Subcutaneous abdominal adipose tissue (tissue), 5 donors: ENCODE results near the gene N4BP2.

ENCODE experiments used
- H3K27ac ChIP-seq: one replicate; pipeline ENCODE4 v1.7.0; 2013; ENCODE audit warnings: low read depth, mild to moderate bottlenecking, inconsistent platforms, low read length, moderate library complexity
- H3K27me3 ChIP-seq, 5 donors: one replicate each; pipeline ENCODE4 v1.7.0; 2013; ENCODE audit warnings: low read length in 5 of 5, inconsistent platforms in 1 of 5; ENCODE audit not compliant: control insufficient read depth in 5 of 5, insufficient read depth in 4 of 5
- H3K36me3 ChIP-seq, 5 donors: one replicate each; pipeline ENCODE4 v1.7.0; 2013; ENCODE audit warnings: low read length in 5 of 5; ENCODE audit not compliant: control insufficient read depth in 5 of 5, insufficient read depth in 5 of 5
- H3K4me1 ChIP-seq, 5 donors: one replicate each; pipeline ENCODE4 v1.7.0; 2013; ENCODE audit warnings: low read length in 5 of 5, mild to moderate bottlenecking in 3 of 5, moderate library complexity in 1 of 5; ENCODE audit not compliant: control insufficient read depth in 5 of 5, insufficient read depth in 5 of 5
- H3K4me3 ChIP-seq, 5 donors: one replicate each; pipeline ENCODE4 v1.7.0; 2013; ENCODE audit warnings: low read length in 5 of 5, low read depth in 1 of 5
- H3K9ac ChIP-seq, 5 donors: one replicate each; pipeline ENCODE4 v1.7.0; 2013; ENCODE audit warnings: low read length in 5 of 5, mild to moderate bottlenecking in 4 of 5, moderate library complexity in 3 of 5
- H3K9me3 ChIP-seq, 5 donors: one replicate each; pipeline ENCODE4 v1.7.0; 2013; ENCODE audit warnings: low read length in 5 of 5; ENCODE audit not compliant: control insufficient read depth in 5 of 5
- donor health status: healthy.
- donor health status: healthy.
- donor health status: healthy.
- donor health status: healthy.
- donor health status: healthy.

Gene N4BP2

DNA sequence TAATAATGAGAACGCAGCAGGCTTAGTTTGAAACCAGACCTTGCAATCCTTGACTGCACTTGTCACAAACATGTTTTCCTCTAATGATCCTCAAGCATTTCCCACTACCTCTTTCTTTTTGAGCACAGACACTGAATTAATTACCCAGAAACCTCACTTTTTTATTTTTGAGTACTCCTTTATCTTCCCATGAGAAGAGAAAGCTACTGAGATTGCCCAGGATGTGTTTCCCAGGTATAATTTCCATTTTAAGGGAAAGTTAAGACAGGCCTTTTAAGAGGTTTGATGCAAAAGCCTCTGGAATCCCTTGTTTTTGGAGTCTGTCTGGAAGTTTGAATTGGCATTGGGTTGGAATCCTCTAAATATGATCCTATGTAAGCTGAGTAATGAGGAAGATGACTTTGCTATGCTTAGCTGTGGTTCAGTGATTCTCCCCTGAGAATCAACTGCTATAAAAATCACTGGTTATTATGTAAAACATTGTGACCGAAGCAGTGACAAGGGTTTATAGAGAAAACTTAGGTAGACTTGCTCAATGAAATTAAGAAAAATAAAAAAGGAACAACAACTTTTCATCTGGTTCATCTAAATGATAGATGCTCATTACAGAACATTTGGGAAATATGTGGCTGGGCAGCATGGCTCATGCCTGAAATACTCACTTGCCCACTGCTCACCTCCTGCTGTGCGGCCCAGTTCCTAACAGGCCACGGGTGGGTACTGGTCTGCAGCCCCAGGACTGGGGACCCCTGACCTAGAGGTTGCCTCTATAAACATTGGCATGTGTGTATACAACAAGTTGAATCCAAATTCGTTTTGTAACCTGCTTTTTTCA, 129.4 kb downstream of the N4BP2 start:
- H3K9me3 ChIP-seq, result no peaks in the 10 kb centered on the region
- H3K4me1 ChIP-seq, result peaks cover 0 to 4% (median 0%) of the 10 kb centered on the region in 5 donors
- no peak overlapping the region for H3K9ac ChIP-seq
- H3K27me3 ChIP-seq, result no peaks in the 10 kb centered on the region
- H3K4me3 ChIP-seq, result no peak overlapping the region
- H3K27ac ChIP-seq, result no peak overlapping the region
- no peaks in the 10 kb centered on the region for H3K36me3 ChIP-seq

DNA sequence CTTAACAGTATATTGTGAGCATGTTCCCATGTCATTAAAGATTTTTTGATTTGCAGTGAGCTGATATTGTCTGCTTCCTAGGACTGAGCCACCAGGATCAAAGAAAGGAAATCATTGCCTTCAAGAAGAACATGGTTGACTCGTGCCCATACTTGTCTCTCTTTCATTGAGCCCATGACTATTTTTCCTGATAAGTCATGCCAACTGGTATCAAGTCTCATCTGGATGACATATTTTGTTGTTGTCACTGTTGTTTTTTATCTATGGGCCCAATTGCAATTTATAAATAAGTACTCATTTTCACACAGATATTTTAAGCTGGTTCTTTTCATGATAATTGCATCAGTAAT, 130.0 kb downstream of the N4BP2 start:
- H3K27ac ChIP-seq, result no peak overlapping the region
- H3K36me3 ChIP-seq, result no peaks in the 10 kb centered on the region
- H3K4me3 ChIP-seq, result no peak overlapping the region
- H3K9ac ChIP-seq, result no peak overlapping the region
- H3K27me3 ChIP-seq, result no peaks in the 10 kb centered on the region
- peaks cover 0 to 6% (median 0%) of the 10 kb centered on the region in 5 donors for H3K4me1 ChIP-seq
- no peaks in the 10 kb centered on the region for H3K9me3 ChIP-seq

DNA sequence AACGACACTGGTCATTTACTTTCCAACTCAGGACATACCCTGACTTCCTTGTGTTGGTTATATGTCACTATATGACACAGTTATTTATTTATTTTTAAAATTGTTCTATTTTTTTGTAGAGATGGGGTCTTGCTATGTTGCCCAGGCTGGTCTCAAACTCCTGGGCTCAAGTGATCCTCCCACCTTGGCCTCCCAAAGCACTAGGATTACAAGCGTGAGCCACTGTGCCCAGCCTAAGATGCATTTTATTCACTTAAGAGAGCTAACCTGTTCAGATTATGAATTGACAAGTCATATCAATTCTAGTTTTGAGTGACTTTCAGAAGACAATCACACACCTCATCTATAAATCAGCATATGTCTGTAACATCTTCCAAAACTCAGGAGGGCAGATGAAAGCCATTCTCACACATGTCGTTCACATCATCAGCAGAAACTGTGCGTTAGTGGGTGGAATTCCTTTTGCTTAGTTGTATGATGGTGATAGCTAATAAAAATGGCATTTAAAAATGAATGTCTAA, 130.8 kb downstream of the N4BP2 start:
- Histone ChIP-seq H3K4me3 (no peak overlapping the region), H3K9ac (no peak overlapping the region), H3K9me3 (no peaks in the 10 kb centered on the region), H3K27ac (no peak overlapping the region), H3K4me1 (peaks cover 0 to 6% (median 0%) of the 10 kb centered on the region in 5 donors), H3K36me3 (no peaks in the 10 kb centered on the region), H3K27me3 (no peaks in the 10 kb centered on the region)

- no peaks in the 10 kb centered on the region for H3K27me3 ChIP-seq
- H3K9ac ChIP-seq, result no peak overlapping the region
- no peak overlapping the region for H3K27ac ChIP-seq
- H3K36me3 ChIP-seq, result no peaks in the 10 kb centered on the region
- H3K9me3 ChIP-seq, result no peaks in the 10 kb centered on the region
- H3K4me3 ChIP-seq, result no peak overlapping the region
- H3K4me1 ChIP-seq, result peaks cover 0 to 6% (median 0%) of the 10 kb centered on the region in 5 donors
Observed at GRCh38 chr4:40190019-40190418, 133.4 kb downstream of the N4BP2 start.

DNA sequence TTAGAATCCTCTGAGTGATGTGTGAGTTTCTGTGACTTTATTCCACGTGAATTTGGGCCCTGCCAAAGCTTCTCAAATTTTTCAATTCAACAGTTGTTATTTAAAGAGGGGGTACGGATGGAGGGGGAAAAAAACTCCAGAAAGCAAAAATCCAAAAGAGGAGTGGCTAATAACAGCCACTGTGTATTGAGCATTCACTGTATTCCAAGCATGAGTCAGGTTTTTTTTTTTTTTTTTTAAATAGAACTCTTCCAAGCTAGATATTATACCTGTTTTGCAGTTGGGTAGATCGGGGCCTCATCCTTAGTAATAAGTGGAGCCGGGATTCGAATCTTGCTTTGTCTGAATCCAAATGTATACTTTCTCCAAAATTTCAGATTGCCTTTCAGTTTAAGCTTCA, 133.8 kb downstream of the N4BP2 start:
- peaks cover 0 to 6% (median 0%) of the 10 kb centered on the region in 5 donors for H3K4me1 ChIP-seq
- H3K4me3 ChIP-seq, result no peak overlapping the region
- H3K27ac ChIP-seq, result no peak overlapping the region
- no peaks in the 10 kb centered on the region for H3K36me3 ChIP-seq
- no peak overlapping the region for H3K9ac ChIP-seq
- no peaks in the 10 kb centered on the region for H3K27me3 ChIP-seq
- no peaks in the 10 kb centered on the region for H3K9me3 ChIP-seq

GRCh38 chr4:40190880-40191815, 134.5 kb downstream of the N4BP2 start:
- Histone ChIP-seq H3K27ac (no peak overlapping the region), H3K4me1 (peaks cover 0 to 6% (median 0%) of the 10 kb centered on the region in 5 donors), H3K9me3 (no peaks in the 10 kb centered on the region), H3K36me3 (no peaks in the 10 kb centered on the region), H3K9ac (no peak overlapping the region), H3K27me3 (no peaks in the 10 kb centered on the region), H3K4me3 (no peak overlapping the region)

- H3K4me3 ChIP-seq, result no peak overlapping the region
- no peak overlapping the region for H3K9ac ChIP-seq
- no peaks in the 10 kb centered on the region for H3K9me3 ChIP-seq
- no peaks in the 10 kb centered on the region for H3K27me3 ChIP-seq
- no peaks in the 10 kb centered on the region for H3K36me3 ChIP-seq
- no peak overlapping the region for H3K27ac ChIP-seq
- H3K4me1 ChIP-seq, result peaks cover 0 to 6% (median 0%) of the 10 kb centered on the region in 5 donors
Observed at GRCh38 chr4:40192114-40193015, 135.7 kb downstream of the N4BP2 start.

DNA sequence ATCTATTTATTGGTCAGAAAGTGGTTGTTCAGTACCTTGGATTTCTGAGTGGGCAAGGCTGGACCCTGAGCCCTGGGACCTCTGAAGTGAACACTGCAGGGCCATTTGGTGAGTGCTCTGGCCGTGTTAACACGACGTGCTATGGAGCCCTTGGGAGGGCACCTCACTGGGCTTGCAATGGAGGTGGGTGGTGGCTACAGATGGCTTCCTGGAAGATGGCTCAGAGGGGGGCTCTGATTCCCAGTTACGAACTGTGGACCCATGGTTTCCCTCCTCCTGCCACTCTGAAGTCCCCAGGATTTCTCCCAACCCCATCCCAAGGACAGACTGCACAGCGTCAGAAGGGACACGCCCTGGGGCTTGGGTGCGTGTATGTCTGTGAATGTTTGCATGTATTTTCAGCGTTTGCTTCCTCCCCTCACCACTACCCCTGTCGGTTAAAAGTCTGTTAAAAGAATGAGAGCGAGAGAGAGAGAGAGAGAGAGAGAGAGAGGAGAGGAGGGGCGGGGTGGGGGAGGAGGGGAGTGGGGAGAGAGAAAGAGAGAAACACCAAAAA, 136.4 kb downstream of the N4BP2 start:
- Histone ChIP-seq H3K4me3 (no peak overlapping the region), H3K4me1 (peaks cover 0 to 6% (median 0%) of the 10 kb centered on the region in 5 donors), H3K27ac (no peak overlapping the region), H3K27me3 (peaks cover 0 to under 1% (median 0%) of the 10 kb centered on the region in 5 donors), H3K9me3 (no peaks in the 10 kb centered on the region), H3K9ac (no peak overlapping the region), H3K36me3 (no peaks in the 10 kb centered on the region)

GRCh38 chr4:40193578-40193977, 136.9 kb downstream of the N4BP2 start:
- Histone ChIP-seq H3K9me3 (no peaks in the 10 kb centered on the region), H3K27me3 (peaks cover 0 to 5% (median 0%) of the 10 kb centered on the region in 5 donors), H3K4me1 (peaks cover 0 to 6% (median 0%) of the 10 kb centered on the region in 5 donors), H3K4me3 (no peak overlapping the region), H3K36me3 (no peaks in the 10 kb centered on the region), H3K9ac (no peak overlapping the region), H3K27ac (no peak overlapping the region)
